ENCODE measurements around the gene SMIM20. TPM values are rescaled to one million over a fixed set of nuclear protein-coding genes. Genes with fewer than 3 reads are reported as not detected.

The SMIM20 gene
- total and polyA plus RNA-seq, 8 donors = 19.4 to 85.3 (median 43.8) TPM; not detected in 1

DNA sequence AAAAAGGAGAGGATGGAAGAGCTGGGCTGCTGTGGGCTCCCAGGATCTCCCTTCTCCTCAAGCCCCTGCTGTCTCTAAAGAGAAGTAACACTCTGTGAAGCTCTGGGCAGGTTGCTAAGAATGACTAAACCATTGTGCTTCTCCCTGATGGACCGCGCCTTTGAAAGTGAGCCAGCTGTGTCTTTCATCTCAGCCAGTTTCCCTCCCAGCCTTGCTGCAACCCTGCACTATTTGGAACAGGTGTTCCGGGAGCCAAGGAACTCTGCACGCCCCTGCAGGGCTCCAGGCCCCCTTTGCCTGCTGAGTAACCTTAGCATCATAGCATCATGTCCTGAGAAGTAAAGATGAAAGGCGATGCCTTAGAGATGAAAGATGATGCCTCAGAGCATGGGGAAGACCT is 39.7 kb downstream of the SMIM20 start:
- peak; percentile 27 to 76 for DNase-seq
- WGBS, 5 donors = 43 to 49% (median 46%) methylated on average over 5 of the region's 5 CpGs
- no peaks in the 10 kb centered on the region for H3K36me3 ChIP-seq
- no peak overlapping the region for H3K4me3 ChIP-seq
- intact Hi-C loops (cut with DNase I; ENCODE audit: low total_unique reads) = no loop called here
- H3K27me3 ChIP-seq = peaks cover 0 to 19% (median 0%) of the 10 kb centered on the region in 3 donors
- peaks cover 0 to 4% (median 0%) of the 10 kb centered on the region in 4 donors for H3K4me1 ChIP-seq
- no peak overlapping the region for H3K27ac ChIP-seq
- H3K9me3 ChIP-seq = no peaks in the 10 kb centered on the region
- no peak for TF ChIP-seq POLR2A (IDR thresholded peaks at IDR 0.05)

DNA sequence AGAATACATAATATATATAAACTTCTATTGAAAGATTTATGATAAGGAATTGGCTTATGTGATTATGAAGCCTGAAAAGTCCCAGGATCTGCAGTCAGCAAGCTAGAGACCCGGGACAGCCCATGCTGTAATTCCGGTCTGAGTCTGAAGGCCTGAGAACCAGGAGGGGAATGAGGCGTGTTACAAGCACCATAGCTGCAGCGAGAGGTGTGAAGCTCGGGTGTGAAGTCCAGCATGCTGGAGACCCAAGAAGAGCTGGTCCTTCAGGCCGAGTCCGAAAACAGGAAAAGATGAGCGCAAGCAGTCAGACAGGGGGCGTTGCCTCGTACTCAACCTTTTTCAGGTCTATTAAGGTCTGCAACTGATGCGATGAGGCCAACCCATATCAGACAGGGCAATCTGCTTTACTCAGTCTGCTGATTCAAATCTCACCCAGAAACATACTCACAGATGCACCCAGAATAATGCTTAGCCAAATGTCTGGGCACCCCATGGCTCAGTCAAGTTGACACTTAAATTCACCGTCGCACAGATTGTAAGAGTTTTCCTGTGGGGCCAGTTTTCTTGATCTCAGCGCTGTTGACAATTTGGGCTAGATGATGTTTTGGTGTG is 40.4 kb downstream of the SMIM20 start:
- peaks cover 0 to 19% (median 0%) of the 10 kb centered on the region in 3 donors for H3K27me3 ChIP-seq
- no peak overlapping the region for H3K4me3 ChIP-seq
- H3K4me1 ChIP-seq = peaks cover 0 to 4% (median 0%) of the 10 kb centered on the region in 4 donors
- WGBS, 5 donors = 77 to 92% (median 87%) methylated on average over 14 of the region's 14 CpGs
- no peaks in the 10 kb centered on the region for H3K36me3 ChIP-seq
- no peak overlapping the region for H3K27ac ChIP-seq
- no peak for DNase-seq
- no peaks in the 10 kb centered on the region for H3K9me3 ChIP-seq
- intact Hi-C loops (cut with DNase I; ENCODE audit: low total_unique reads) = no loop called here
- no peak for TF ChIP-seq POLR2AphosphoS5 (IDR thresholded peaks at IDR 0.05)
- TF ChIP-seq POLR2A (IDR thresholded peaks at IDR 0.05) = no peak
- no peak for TF ChIP-seq EP300 (IDR thresholded peaks at IDR 0.05)
- TF ChIP-seq, protein P1, sequence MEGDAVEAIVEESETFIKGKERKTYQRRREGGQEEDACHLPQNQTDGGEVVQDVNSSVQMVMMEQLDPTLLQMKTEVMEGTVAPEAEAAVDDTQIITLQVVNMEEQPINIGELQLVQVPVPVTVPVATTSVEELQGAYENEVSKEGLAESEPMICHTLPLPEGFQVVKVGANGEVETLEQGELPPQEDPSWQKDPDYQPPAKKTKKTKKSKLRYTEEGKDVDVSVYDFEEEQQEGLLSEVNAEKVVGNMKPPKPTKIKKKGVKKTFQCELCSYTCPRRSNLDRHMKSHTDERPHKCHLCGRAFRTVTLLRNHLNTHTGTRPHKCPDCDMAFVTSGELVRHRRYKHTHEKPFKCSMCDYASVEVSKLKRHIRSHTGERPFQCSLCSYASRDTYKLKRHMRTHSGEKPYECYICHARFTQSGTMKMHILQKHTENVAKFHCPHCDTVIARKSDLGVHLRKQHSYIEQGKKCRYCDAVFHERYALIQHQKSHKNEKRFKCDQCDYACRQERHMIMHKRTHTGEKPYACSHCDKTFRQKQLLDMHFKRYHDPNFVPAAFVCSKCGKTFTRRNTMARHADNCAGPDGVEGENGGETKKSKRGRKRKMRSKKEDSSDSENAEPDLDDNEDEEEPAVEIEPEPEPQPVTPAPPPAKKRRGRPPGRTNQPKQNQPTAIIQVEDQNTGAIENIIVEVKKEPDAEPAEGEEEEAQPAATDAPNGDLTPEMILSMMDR (IDR thresholded peaks at IDR 0.05) = no peak

DNA sequence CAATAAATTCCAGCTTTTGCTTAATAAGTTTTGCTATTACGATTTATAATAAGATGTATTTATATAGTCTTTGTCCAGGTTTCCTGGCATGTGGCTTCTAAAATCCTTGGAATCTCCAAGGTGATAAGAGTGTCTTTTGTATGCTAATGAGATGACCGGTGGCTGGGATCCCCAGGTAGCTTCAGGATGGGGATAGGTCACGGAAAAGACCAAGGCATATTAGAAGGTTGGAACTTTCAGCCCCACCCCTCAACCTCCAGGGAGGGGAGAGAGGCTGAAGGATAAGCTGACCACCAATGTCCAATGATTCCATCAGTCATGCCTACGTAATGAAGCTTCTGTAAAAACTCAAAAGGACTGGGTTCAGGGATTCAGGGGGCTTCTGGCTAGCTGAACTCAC is 41.7 kb downstream of the SMIM20 start:
- WGBS, 5 donors = 58 to 80% (median 71%) methylated on average over 4 of the region's 4 CpGs
- no peak for DNase-seq
- intact Hi-C loops (cut with DNase I; ENCODE audit: low total_unique reads) = no loop called here

DNA sequence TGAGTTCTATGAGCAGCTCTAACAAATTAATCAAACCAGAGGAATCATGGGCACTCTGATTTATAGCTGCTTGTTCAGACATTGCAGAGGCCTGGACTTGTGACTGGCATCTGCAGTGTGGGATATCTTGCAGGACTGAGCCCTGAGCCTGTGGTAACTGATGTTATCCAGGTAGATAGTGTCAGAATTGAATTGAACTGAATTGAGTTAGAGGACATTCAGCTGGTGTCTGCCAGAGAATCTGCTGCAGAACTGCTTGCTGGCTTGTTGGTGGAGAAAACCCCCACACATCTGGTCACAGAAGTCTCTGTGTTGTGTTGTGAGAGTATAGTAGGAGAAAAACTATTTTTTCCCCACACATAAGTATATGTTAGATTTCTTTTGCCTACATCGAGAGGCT is 42.2 kb downstream of the SMIM20 start:
- H3K36me3 ChIP-seq = no peaks in the 10 kb centered on the region
- no peaks in the 10 kb centered on the region for H3K9me3 ChIP-seq
- TF ChIP-seq POLR2AphosphoS5 (IDR thresholded peaks at IDR 0.05) (no peak), EP300 (IDR thresholded peaks at IDR 0.05) (no peak), POLR2A (IDR thresholded peaks at IDR 0.05) (no peak)
- TF ChIP-seq, protein P1 (IDR thresholded peaks at IDR 0.05) = no peak
- intact Hi-C loops (cut with DNase I; ENCODE audit: low total_unique reads) = no loop called here
- 83 to 98% (median 94%) methylated on average over 1 of the region's 1 CpG for WGBS, 5 donors
- H3K27me3 ChIP-seq = peaks cover 0 to 10% (median 0%) of the 10 kb centered on the region in 3 donors
- no peak overlapping the region for H3K27ac ChIP-seq
- no peak for DNase-seq
- no peaks in the 10 kb centered on the region for H3K4me1 ChIP-seq
- no peak overlapping the region for H3K4me3 ChIP-seq

More for the DNA sequence above, 41.7 kb downstream of the SMIM20 start:
- Histone ChIP-seq H3K4me3 (no peak overlapping the region), H3K4me1 (peaks cover 0 to 3% (median 0%) of the 10 kb centered on the region in 4 donors), H3K27me3 (peaks cover 0 to 13% (median 0%) of the 10 kb centered on the region in 3 donors), H3K9me3 (no peaks in the 10 kb centered on the region), H3K36me3 (no peaks in the 10 kb centered on the region), H3K27ac (no peak overlapping the region)
- TF ChIP-seq POLR2AphosphoS5 (IDR thresholded peaks at IDR 0.05) = no peak
- no peak for TF ChIP-seq POLR2A (IDR thresholded peaks at IDR 0.05)
- TF ChIP-seq EP300 (IDR thresholded peaks at IDR 0.05) = no peak
- TF ChIP-seq, protein P1 (IDR thresholded peaks at IDR 0.05) = no peak

DNA sequence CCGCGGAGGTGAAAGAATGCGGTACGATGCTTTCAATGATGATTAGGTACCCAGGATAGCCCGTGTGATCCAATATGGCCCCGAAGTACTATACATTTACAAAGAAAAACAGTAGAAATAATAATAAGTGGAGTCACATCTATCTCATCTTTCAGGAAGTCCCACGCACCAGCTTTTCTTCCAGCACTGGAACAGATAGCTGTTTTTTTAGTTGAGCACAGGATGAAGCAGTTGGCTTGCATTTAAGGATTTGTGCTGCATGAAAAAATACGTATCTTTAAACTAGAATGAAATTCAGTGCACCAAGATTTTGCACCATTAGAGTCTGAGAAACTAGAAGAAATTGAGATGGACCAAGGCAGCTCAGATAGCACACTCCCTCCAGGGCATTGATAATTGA is 44.1 kb downstream of the SMIM20 start:
- no peak for DNase-seq
- H3K4me1 ChIP-seq = no peaks in the 10 kb centered on the region
- H3K27ac ChIP-seq = no peak overlapping the region
- intact Hi-C loops (cut with DNase I; ENCODE audit: low total_unique reads) = no loop called here
- no peaks in the 10 kb centered on the region for H3K27me3 ChIP-seq
- no peak overlapping the region for H3K4me3 ChIP-seq
- H3K36me3 ChIP-seq = no peaks in the 10 kb centered on the region
- 84 to 93% (median 91%) methylated on average over 8 of the region's 8 CpGs for WGBS, 5 donors
- H3K9me3 ChIP-seq = no peaks in the 10 kb centered on the region
- TF ChIP-seq, protein P1 (IDR thresholded peaks at IDR 0.05) = no peak

Data from stomach (tissue), 9 donors.